Activated CD4-positive, alpha-beta T cell treated with anti-CD3 and anti-CD28 coated beads for 4 hours (primary cell): ENCODE results near the gene NUDT3.
"Not testable (repeated sequence)": the region's sequence is repeated elsewhere in the genome, so short reads cannot be mapped to it uniquely, and the experiment has no call there.

ENCODE experiments used
- DNase-seq, 2 donors: peaks; one replicate each; pipeline ENCODE4 v3.0.0-alpha.2; 2020

The NUDT3 gene

DNA sequence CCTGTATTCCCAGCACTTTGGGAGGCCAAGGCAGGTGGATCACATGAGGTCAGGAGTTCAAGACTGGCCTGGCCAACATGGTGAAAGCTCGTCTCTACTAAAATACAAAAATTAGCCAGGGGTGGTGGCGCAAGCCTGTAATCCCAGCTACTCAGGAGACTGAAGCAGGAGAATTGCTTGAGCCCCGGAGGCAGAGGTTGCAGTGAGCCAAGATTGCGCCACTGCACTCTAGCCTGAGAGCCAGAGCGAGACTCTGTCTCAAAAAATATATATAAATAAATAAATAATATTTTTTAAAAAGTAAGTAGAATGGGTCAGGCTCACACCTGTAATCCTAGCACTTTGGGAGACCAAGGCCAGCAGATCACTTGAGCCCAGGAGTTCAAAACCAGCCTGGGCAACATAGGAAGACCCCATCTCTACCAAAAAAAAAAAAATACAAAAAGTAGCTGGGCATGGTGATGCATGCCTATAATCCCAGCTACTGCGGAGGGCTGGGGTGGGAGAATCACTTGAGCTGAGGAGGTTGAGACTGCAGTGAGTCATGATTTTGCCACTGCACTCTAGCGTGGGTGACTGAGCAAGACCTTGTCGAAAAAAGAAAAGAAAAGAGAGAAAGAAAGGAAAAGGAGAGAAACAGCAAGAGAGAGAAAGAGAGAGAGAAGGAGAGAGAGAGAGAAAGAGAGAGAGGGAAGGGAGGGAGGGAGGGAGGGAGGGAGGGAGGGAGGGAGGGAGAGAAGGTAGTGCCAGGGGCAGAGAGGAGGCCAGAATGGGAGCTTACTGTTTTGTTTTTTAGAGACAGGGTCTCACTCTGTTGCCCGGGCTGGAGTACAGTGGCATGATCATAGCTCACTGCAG, 26.5 kb downstream of the NUDT3 start:
- not testable (repeated sequence) for DNase-seq

DNA sequence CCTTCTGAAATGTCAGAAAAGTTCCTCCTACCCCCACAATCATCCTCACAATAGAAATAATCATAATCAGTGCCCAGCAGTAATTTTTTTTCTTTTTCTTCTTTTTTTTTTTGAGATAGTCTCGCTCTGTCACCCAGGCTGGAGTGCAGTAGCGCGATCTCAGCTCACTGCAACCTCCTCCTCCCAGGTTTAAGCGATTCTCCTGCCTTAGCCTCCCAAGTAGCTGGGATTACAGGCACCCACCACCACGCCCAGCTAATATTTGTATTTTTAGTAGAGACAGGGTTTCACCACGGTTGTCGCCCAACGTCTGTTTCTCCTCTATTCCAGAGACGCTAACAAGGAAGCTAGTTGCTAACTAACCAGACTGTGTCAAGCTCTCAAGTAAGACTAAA, 28.8 kb downstream of the NUDT3 start:
- DNase-seq, result not testable (repeated sequence)

DNA sequence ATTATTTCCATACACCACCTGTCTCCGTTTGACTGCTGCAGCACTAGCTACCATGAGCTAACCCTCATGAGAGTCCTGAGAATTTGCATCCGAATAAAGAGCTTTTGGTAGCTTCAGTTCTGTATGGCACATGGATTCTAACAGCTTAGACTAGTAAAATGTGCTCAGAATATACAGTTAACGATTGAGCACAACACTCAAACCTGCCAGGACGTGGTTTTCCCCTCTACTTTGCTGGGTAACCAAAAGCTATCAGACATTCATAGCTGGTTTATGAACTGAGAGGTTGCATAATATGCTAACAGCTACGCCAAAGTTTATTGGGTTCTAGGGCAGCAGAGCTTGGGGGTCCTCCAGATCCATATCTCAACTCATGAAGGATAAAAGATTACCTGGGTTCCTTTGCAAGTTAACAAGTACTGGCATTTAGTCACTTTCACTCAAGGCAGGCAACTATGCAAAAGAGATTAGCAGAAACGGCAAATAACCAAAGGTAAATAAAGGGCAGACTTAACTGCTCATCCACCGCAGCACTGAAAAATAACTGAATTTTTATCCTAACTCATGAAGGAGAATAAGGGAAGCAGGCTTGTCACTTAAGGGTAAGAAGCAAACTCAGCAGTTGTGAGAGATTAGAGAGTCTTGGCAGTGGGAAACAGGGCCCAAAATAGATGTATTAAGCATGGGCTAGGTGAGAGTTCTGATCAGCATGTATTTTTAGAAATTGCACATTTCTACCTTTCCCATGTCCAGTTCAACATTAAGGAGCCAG, 29.4 kb downstream of the NUDT3 start:
- DNase-seq, result no peak

DNA sequence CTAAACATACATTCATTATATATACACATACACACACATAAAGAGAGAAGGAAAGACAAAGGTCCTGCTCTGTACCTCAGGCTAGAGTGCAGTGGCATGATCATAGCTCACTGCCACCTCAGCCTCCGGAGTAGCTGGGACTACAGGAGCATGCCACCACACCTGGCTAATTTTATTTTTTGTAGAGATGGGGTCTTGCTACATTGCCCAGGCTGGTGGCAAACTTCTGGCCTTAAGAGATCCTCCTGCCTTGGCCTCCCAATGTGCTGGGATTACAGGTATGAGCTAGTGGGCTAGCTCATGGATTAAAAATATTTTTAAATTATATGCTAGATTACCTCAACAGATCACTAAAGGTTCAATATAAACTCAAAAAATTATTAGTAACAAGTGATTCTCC, 30.3 kb downstream of the NUDT3 start:
- no peak for DNase-seq

DNA sequence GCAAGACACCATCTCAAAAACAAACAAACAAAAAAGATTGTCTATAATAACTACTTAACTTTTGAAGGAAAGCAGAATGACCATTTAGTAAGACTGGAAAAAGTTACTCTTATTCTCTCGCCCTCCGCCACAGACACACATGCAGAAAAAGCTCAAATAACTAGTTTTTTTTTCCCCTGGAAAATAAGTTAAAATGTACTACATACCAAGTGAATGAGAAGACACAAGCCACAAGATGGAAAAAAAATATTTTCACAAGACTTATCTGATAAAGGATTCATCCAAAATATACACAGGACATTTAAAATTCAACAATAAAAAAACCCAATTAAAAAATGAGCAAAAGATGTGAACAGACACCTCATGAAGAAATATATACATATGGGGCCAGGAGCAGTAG, 31.9 kb downstream of the NUDT3 start:
- no peak for DNase-seq

DNA sequence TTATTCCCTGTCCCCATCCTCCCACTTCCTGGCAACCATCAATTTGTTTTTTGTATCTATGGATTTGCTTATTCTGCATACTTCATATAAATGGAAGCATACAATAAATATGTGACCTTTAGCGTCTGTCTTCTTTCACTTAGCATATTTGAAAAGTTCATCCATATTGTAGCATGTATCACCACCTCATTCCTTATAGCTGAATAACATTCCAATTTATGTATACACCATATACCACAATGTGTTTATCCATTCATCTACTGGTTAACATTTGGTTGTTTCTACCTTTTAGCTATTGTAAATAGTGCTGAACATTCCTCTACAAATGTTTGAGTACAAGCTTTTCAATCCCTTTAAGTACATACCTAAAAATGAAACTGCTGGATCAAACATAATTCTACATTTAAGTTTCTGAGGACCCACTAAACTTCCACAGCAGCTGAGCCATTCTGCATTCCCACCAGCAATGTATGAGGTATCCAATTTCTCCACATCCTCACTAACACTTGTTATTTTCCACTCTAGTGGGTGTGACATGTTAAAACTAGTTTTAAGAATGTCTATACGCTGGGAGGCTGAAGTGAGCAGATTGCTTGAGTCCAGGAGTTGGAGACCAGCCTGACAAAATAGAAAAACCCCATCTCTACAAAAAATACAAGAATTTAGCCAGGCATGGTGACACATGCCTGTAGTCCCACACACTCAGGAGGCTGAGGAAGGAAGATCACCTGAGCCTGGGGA, 32.9 kb downstream of the NUDT3 start:
- no peak for DNase-seq

DNA sequence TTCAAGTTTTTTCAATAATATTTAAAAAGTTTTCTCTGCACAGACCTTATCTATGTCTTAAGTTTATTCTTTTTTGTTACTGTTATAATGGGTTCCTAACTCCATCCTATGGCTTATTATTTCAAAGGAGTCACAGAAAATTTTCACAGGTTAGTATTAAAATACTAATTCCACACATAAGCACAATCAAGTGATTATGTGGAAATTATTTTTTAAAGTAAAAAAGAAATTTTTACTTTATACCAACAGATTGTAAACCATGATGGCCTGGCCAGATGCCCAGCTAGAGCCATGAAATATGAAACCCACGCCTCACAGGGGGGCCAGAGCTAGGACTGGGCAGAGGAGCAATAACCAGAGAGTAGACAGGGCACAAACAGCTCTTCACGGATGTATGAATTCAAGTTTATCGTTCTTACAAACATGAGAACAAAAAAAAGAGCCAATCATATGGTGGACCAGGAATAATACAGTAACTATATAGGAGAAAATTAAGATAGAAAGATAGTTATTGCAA, 34.0 kb downstream of the NUDT3 start:
- no peak for DNase-seq

DNA sequence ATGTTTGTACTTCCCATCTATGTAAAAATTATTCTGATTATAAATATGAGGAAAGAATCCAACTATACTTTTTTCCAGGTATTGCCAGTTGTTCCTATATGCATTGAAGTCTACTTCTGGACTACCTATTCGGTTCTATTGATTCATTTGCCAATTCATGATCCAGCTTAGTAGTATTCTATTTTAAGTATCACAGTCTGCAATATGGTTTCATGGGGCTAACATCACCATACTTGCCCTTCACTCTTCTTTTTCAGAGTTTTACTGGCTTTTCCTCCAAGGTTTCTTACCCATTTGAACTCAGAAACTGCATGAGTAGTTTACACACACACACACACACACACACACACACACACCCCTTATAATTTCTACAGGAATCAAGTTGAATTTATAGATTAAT, 34.5 kb downstream of the NUDT3 start:
- no peak for DNase-seq

DNA sequence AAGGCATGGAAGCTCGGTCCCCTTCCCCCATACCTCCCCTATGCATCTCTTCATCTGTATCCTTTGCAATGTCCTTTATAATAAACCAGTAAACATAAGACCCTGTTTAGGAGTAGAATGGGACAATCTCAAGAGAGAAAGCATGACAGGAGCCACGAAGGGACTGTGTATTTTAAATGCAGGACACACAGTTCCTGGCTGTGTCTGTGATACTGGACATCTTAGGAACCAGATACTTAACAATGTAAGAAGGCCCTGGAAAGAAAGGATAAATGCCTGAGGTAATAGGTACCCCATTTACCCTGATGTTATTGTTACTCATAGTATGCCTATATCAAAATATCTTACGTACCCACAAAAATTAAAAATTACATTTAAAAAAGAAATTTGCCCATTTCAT, 36.6 kb downstream of the NUDT3 start:
- DNase-seq, result no peak

DNA sequence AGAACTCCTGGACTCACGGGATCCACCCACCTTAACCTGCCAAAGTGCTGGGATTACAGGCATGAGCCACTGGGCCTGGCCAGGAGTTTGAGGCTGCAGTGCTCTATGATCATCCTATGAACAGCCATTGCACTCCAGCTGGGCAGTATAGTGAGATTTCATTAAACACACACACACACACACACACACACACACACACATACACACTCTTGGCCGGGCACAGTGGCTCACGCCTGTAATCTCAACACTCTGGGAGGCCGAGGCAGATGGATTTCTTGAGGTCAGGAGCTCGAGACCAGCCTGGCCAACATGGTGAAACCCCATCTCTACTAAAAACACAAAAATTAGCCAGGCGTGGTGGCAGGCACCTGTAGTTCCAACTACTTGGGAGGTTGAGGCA, 38.2 kb downstream of the NUDT3 start:
- not testable (repeated sequence) for DNase-seq

DNA sequence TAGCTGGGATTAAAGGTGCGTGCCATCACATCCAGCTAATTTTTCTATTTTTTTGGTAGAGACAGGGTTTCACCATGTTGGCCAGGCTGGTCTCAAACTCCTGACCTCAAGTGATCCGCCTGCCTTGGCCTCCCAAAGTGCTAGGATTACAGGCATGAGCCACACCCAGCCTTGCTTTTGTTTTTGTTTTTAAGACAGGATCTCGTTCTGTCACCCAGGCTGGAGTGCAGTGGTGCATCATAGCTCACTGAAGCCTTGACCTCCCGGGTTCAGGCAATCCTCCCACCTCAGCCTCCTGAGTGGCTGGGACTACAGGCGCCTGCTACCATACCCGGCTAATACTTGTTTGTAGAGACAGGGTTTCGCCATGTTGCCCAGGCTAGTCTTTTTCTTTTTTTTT, 38.9 kb downstream of the NUDT3 start:
- DNase-seq, result not testable (repeated sequence)

DNA sequence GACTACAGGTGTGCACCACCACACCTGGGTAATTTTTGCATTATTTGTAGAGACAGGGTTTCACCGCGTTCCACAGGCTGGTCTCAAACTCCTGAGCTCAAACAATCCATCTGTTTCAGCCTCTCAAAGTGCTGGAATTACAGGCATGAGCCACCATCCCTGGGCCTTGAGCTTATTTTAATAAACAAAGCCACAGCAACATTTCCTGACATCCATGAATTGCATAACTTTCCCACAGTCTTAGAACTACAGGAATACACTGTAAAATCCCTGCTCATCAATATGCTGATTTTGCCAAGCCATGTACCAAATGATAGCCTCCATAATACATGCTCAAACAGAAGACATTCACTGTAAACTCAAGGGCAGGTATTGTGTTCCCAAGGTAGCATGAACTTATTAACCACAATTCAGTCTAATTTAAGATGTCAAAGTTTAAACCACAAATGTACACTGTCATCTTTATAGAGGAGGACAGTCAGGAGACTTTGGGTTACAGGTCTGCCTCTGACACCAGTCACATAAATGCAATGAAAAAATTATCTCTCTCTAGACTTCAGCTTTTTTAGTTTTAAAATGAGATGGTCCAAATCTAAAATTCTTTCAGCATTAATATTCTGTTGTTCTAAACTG, 40.0 kb downstream of the NUDT3 start:
- no peak for DNase-seq

DNA sequence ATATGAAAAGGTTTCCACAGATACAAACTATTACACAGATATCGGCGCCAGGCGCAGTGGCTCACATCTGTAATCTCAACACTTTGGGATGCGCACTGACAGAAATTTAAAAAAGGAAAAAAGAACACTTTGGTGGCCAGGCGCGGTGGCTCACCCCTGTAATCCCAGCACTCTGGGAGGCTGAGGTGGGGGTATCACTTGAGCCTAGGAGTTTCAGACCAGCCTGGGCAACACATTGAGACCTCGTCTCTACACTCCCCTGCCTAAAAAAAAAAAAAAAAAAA, 41.6 kb downstream of the NUDT3 start:
- DNase-seq, result no peak

DNA sequence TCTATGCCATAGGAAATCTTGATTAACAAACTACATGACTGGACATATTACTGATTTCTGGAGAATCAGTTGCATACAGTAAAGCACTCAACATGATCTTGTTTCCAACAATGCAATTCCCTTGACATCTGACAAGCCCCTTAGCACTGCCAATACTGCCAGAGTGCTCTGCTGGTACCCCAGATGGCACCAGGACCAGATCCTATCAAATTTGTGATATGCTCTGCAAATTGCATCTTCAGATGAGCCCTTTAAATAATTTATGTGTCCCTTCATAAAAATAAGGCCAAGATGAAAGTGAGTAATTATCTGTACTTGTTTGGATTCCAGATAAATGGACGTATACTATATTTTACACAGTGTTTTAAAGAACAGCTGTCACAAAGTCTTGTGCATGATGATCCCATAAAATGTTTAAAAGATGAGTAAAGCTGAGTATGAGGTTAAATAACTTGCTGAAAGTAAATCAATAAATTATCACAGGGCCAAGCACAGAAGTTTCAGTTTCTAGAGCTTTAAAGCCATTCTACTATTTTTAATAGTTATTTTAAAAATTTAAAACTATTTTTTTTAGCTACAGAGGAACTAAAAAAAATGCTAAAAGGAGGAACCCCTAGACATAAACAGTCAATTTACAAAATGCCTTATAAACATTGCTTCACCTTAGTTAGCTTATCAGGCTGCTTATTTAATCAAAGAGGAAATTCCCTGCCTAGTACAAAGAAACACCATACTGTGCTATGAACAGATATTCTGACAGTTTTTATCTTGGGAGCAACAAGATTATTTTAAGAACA, 42.1 kb downstream of the NUDT3 start:
- DNase-seq, result no peak

DNA sequence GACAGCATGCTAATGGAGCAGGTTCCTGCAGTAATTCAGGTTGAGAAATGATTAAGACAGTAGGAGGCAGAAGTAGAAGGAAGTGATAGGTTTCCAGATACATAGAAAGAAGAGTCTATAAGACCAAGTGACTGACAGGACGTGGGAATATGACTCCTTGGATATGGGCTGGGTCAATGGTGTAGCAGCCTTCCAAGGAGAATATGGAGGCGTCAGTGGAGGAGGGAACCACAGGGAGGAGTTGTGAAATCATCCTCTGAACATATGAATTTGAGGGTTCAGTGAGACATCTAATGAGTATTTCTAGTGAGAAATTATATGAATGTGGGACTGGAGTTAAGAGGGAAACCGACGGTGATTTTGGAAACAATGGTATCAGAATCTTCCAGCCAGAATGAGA, 43.3 kb downstream of the NUDT3 start:
- DNase-seq, result no peak

DNA sequence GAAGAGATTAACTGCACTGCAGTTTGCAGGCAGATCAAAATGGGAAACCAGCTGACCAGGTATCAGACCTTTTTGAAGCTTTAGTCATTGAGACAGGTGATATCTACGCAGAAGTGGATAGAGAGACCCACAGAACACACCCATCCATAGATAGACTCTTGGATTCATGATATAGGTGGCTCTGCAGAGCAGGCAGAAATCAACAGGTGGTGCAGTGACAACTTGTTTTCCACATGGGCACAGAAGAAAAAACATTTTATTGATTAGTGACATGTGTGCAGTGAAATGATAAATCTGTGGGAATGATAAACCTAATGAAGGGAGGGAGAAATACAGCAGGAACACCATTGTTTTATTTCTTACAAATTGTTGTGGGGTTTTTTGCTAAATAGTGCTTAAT, 45.2 kb downstream of the NUDT3 start:
- DNase-seq, result no peak

DNA sequence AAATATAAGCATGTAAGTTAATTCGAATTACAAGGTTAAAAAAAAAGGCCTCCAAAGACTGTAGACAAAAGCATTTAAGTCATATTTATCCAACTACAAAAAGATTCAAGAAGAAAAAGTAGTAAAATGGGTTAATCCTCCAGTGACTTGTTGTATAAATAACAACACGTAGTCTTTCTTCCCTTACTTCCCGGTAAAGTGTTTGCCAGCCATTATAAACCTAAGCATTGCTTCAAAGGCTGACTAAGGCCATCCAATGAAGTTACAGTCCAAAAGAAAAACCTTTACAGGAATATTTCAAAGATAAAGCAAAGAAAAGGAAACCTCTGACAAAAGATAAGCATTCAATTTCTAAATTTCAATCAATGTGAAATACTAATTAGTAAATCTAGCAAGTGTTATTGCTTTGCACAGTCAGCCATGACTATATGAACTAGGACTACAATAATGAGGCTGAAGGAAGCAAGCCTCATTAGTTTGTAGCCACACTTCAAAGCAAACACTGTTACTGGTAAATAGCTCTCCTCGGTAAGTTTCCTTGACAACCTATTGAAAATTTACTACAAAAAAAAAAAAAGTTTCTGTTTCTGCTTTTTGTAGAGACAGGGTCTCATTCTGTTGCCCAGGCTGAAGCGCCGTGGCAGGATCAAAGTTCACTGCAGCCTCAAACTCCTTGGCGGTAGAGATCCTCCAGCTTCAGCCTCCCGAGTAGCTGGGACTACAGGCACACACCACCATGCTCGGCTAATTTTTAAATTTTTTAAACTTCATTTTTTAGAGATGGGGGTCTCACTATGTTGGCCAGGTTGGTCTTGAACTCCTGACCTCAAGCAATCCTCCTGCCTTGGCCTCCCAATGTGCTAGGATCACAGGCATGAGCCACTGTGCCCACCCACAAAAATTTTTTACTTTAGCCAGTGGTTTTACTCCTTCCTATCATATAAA, 46.0 kb downstream of the NUDT3 start:
- DNase-seq, result no peak

DNA sequence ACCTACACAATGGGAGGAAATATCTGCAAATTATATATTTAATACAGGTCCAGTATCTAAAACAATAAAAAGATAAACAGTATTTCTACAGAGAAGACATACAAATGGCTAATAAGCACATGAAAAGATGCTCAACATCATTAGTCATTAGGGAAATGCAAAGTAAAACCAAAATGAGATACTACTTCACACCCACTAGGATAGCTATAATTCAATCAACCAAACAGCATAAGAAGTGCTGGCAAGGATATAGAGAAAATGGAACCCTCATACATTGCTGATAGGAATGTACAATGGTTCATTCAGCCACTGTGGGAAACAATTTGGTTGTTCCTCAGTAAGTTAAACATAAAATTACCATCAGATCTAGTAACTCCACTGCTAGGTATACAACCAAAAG, 48.7 kb downstream of the NUDT3 start:
- no peak for DNase-seq

DNA sequence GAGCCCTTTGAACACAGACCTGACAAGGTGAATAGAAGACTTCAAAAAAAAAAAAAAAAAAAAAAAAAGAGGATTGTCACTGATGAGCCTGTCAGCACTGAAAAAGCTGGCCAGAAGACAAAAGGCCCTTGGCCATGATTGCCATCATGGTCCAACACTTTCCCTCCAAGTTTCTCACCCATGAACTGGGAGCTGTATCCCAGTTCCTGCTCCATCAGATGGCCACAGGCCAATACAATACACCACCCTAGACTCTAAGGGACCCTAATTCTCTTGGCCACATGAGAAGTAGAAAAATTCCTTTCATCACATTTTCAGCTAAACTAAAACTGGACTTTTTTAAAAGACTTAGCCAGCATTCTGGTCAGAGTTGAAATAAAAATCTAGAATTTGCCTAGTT, 50.2 kb downstream of the NUDT3 start:
- no peak for DNase-seq

DNA sequence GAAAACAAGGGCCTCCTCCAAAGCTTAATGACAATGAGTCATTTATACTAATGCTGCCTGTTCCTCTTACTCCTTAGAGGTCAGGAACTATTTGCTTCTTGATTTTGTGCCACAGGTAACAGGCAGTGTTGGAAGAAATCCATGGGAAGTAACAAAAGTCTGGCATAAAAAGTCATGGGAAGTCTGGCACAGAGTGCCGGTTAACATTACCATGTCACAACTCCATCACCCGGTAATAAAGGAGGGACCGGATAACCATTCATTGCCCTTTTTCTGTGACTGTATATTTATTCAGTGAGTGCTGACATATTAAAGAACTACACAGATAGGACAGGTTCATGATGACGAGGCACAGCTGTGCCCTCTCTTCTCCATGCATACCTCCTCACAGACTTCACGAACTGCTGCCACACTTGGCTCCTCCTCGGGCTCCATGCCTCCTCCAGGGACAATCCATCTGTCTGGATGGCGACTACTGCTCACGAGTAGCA, 50.9 kb downstream of the NUDT3 start:
- no peak for DNase-seq

DNA sequence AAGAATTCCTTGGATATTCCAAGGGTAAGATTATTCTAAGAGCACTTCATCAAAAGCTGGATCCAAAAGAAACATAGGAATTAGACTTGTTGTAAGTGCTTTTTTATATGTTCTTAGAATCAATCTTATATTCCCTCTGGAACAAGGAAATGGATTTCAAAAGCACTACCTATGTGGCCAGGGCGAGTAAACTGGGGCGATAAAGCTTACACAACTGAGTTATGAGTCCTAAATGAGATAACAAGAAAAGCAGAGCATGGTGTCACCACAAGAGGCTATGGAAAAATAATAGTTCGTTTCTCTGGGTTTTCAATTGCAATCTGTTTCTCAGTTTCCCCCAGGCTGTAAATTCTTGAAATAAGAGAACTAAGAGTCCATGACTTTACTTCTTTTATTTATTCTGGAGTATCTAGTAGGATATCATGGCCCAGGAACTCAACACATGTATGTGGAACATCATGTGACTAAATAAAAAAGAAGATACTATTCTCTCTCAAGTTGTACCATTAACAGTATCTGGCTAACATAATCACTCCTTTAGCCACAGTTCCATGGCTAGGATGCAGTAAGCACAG, 51.5 kb downstream of the NUDT3 start:
- no peak for DNase-seq
